ENCODE data around the gene SLC2A2.

- no peak for TF ChIP-seq POLR2A (IDR thresholded peaks at IDR 0.05)
- TF ChIP-seq, protein P1, sequence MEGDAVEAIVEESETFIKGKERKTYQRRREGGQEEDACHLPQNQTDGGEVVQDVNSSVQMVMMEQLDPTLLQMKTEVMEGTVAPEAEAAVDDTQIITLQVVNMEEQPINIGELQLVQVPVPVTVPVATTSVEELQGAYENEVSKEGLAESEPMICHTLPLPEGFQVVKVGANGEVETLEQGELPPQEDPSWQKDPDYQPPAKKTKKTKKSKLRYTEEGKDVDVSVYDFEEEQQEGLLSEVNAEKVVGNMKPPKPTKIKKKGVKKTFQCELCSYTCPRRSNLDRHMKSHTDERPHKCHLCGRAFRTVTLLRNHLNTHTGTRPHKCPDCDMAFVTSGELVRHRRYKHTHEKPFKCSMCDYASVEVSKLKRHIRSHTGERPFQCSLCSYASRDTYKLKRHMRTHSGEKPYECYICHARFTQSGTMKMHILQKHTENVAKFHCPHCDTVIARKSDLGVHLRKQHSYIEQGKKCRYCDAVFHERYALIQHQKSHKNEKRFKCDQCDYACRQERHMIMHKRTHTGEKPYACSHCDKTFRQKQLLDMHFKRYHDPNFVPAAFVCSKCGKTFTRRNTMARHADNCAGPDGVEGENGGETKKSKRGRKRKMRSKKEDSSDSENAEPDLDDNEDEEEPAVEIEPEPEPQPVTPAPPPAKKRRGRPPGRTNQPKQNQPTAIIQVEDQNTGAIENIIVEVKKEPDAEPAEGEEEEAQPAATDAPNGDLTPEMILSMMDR (IDR thresholded peaks at IDR 0.05) = no peak
Measured at GRCh38 chr3:171028779-171029232, 2.3 kb upstream of the SLC2A2 start.
